ENCODE results near the gene RBPJL. TPM values are rescaled to one million over a fixed set of nuclear protein-coding genes. Genes with fewer than 3 reads are reported as not detected.

Gene RBPJL
- total and polyA plus RNA-seq, 2 of the 13 experiments (the other 11 are each of a cell fraction or from before 2014, with no cell fraction given) = not detected

DNA sequence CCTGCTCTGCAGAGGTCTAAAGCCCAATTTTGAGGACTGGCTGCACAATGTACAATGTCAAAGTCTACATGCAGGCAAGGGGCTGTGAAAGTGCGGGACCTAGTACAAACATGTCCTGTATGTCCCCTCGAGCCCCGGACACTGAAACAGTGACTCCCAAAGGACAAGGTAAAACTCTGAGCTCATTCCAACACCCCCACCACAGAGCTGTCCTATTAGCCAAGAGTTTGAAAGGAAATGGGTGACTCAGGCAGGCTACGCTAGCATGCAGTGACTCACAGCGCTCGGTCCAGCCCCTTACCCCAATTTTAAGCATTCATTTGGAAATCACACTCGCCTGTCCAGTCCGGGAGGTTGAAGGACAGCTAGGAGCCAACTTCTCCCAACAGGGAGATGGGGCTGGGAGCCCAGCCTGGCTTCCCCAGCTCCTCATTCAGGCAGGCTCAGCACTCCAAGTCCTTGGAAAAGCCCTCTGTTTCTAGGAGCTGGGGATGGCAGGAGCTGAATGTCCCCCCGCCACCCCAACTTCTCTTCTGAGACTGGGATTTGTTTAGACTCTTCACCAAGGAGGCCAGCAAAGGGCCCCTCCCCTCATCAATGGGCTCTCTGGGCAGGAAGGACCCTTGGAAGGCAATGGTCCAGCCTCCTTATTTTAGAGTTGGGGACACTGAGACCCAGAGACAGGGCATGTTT lies 37.7 kb downstream of the RBPJL start (continued):
- TF ChIP-seq GATA4 (IDR thresholded peaks at IDR 0.05; ENCODE audit: borderline replicate concordance, low read depth) = 0 out of 2 replicates have a peak, but pooled peaks have one; percentile 41
- TF ChIP-seq, protein P1, sequence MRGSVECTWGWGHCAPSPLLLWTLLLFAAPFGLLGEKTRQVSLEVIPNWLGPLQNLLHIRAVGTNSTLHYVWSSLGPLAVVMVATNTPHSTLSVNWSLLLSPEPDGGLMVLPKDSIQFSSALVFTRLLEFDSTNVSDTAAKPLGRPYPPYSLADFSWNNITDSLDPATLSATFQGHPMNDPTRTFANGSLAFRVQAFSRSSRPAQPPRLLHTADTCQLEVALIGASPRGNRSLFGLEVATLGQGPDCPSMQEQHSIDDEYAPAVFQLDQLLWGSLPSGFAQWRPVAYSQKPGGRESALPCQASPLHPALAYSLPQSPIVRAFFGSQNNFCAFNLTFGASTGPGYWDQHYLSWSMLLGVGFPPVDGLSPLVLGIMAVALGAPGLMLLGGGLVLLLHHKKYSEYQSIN (CRISPR knock-in tag; IDR thresholded peaks at IDR 0.05; ENCODE audit: borderline replicate concordance) = no peak
- TF ChIP-seq, protein P2, sequence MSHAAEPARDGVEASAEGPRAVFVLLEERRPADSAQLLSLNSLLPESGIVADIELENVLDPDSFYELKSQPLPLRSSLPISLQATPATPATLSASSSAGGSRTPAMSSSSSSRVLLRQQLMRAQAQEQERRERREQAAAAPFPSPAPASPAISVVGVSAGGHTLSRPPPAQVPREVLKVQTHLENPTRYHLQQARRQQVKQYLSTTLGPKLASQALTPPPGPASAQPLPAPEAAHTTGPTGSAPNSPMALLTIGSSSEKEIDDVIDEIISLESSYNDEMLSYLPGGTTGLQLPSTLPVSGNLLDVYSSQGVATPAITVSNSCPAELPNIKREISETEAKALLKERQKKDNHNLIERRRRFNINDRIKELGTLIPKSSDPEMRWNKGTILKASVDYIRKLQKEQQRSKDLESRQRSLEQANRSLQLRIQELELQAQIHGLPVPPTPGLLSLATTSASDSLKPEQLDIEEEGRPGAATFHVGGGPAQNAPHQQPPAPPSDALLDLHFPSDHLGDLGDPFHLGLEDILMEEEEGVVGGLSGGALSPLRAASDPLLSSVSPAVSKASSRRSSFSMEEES (CRISPR knock-in tag; IDR thresholded peaks at IDR 0.05) = no peak; the same call in 1 of the 2 replicates
- no peak for TF ChIP-seq ZSCAN22 (CRISPR knock-in tag; IDR thresholded peaks at IDR 0.05)
- TF ChIP-seq, protein P3, sequence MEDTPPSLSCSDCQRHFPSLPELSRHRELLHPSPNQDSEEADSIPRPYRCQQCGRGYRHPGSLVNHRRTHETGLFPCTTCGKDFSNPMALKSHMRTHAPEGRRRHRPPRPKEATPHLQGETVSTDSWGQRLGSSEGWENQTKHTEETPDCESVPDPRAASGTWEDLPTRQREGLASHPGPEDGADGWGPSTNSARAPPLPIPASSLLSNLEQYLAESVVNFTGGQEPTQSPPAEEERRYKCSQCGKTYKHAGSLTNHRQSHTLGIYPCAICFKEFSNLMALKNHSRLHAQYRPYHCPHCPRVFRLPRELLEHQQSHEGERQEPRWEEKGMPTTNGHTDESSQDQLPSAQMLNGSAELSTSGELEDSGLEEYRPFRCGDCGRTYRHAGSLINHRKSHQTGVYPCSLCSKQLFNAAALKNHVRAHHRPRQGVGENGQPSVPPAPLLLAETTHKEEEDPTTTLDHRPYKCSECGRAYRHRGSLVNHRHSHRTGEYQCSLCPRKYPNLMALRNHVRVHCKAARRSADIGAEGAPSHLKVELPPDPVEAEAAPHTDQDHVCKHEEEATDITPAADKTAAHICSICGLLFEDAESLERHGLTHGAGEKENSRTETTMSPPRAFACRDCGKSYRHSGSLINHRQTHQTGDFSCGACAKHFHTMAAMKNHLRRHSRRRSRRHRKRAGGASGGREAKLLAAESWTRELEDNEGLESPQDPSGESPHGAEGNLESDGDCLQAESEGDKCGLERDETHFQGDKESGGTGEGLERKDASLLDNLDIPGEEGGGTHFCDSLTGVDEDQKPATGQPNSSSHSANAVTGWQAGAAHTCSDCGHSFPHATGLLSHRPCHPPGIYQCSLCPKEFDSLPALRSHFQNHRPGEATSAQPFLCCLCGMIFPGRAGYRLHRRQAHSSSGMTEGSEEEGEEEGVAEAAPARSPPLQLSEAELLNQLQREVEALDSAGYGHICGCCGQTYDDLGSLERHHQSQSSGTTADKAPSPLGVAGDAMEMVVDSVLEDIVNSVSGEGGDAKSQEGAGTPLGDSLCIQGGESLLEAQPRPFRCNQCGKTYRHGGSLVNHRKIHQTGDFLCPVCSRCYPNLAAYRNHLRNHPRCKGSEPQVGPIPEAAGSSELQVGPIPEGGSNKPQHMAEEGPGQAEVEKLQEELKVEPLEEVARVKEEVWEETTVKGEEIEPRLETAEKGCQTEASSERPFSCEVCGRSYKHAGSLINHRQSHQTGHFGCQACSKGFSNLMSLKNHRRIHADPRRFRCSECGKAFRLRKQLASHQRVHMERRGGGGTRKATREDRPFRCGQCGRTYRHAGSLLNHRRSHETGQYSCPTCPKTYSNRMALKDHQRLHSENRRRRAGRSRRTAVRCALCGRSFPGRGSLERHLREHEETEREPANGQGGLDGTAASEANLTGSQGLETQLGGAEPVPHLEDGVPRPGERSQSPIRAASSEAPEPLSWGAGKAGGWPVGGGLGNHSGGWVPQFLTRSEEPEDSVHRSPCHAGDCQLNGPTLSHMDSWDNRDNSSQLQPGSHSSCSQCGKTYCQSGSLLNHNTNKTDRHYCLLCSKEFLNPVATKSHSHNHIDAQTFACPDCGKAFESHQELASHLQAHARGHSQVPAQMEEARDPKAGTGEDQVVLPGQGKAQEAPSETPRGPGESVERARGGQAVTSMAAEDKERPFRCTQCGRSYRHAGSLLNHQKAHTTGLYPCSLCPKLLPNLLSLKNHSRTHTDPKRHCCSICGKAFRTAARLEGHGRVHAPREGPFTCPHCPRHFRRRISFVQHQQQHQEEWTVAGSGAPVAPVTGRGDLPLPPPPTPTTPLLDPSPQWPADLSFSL (CRISPR knock-in tag; IDR thresholded peaks at IDR 0.05) = no peak
- TF ChIP-seq MIER2 (CRISPR knock-in tag; IDR thresholded peaks at IDR 0.05) = no peak
- TF ChIP-seq, protein P4, sequence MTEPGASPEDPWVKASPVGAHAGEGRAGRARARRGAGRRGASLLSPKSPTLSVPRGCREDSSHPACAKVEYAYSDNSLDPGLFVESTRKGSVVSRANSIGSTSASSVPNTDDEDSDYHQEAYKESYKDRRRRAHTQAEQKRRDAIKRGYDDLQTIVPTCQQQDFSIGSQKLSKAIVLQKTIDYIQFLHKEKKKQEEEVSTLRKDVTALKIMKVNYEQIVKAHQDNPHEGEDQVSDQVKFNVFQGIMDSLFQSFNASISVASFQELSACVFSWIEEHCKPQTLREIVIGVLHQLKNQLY (CRISPR knock-in tag; IDR thresholded peaks at IDR 0.05) = no peak
- no peak for TF ChIP-seq SIX4 (CRISPR knock-in tag; IDR thresholded peaks at IDR 0.05)
- peak; percentile 88; the same call in 1 of the 2 replicates for TF ChIP-seq ZNF761 (CRISPR knock-in tag; conservative IDR thresholded peaks at IDR 0.05)
- TF ChIP-seq ZNF672 (CRISPR knock-in tag; IDR thresholded peaks at IDR 0.05) = no peak
- TF ChIP-seq ZNF850 (CRISPR knock-in tag; conservative IDR thresholded peaks at IDR 0.05) = 0 out of 2 replicates have a peak, but pooled peaks have one; percentile 52
- TF ChIP-seq, protein P5, sequence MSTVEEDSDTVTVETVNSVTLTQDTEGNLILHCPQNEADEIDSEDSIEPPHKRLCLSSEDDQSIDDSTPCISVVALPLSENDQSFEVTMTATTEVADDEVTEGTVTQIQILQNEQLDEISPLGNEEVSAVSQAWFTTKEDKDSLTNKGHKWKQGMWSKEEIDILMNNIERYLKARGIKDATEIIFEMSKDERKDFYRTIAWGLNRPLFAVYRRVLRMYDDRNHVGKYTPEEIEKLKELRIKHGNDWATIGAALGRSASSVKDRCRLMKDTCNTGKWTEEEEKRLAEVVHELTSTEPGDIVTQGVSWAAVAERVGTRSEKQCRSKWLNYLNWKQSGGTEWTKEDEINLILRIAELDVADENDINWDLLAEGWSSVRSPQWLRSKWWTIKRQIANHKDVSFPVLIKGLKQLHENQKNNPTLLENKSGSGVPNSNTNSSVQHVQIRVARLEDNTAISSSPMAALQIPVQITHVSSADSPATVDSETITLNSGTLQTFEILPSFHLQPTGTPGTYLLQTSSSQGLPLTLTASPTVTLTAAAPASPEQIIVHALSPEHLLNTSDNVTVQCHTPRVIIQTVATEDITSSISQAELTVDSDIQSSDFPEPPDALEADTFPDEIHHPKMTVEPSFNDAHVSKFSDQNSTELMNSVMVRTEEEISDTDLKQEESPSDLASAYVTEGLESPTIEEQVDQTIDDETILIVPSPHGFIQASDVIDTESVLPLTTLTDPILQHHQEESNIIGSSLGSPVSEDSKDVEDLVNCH (CRISPR knock-in tag; IDR thresholded peaks at IDR 0.05) = no peak
- no peak for TF ChIP-seq ZNF329 (CRISPR knock-in tag; IDR thresholded peaks at IDR 0.05; ENCODE audit: low read depth)
- TF ChIP-seq MED8 (CRISPR knock-in tag; IDR thresholded peaks at IDR 0.05; ENCODE audit: insufficient replicate concordance) = no peak

Data from HepG2 (cell line).